ENCODE measurements around the gene MAN2A1. TPM values are rescaled to one million over a fixed set of nuclear protein-coding genes. Genes with fewer than 3 reads are reported as not detected.

Gene MAN2A1
- total and polyA plus RNA-seq, 10 donors: 9.5 to 84.8 (median 54.5) TPM

DNA sequence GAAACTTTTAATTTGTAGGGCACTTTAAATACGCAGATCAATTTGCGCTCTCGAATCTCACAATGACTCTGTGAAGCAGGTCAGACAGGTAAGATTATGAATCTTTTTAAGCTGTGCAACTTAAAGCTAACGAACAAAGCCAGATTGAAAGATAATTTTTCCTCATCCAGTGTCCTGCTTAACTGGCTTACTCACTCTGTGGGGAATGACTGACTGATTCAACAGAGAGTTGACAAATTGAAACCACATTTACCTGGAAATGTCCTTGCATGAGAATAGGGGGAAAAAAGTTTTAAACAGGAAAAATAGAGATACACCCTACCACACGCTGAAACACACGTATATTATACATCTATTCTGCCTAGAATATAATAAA lies 187.9 kb downstream of the MAN2A1 start:
- intact Hi-C loops (cut with DNase I; ENCODE audit: low total_unique reads): no loop called here

GRCh38 chr5:109878887-109879286 lies 189.2 kb downstream of the MAN2A1 start:
- Histone ChIP-seq H3K9me3 (no peaks in the 10 kb centered on the region), H3K27ac (no peak overlapping the region), H3K4me1 (no peaks in the 10 kb centered on the region), H3K4me3 (no peak overlapping the region), H3K27me3 (replicated peaks in 1 of 7) (no peaks in the 10 kb centered on the region), H3K36me3 (no peaks in the 10 kb centered on the region)
- DNase-seq: no peak
- TF ChIP-seq CTCF (IDR thresholded peaks at IDR 0.05 in 8 of 11, conservative IDR thresholded peaks at IDR 0.05 in 3 of 11) (no peak), POLR2A (IDR thresholded peaks at IDR 0.05) (no peak), POLR2AphosphoS5 (IDR thresholded peaks at IDR 0.05) (no peak)
- 88 to 98% (median 93%) methylated on average over 5 of the region's 5 CpGs for WGBS, 5 donors
- intact Hi-C loops (cut with DNase I; ENCODE audit: low total_unique reads): no loop called here

More for the DNA sequence above, 187.9 kb downstream of the MAN2A1 start:
- H3K27me3 ChIP-seq (replicated peaks in 1 of 7): no peaks in the 10 kb centered on the region
- H3K4me3 ChIP-seq: no peak overlapping the region
- WGBS, 5 donors: 92 to 95% (median 95%) methylated on average over 6 of the region's 6 CpGs
- no peak overlapping the region for H3K27ac ChIP-seq
- no peak for TF ChIP-seq POLR2AphosphoS5 (IDR thresholded peaks at IDR 0.05)
- TF ChIP-seq POLR2A (IDR thresholded peaks at IDR 0.05): no peak
- no peak for TF ChIP-seq CTCF (IDR thresholded peaks at IDR 0.05 in 8 of 11, conservative IDR thresholded peaks at IDR 0.05 in 3 of 11)
- no peaks in the 10 kb centered on the region for H3K36me3 ChIP-seq
- no peaks in the 10 kb centered on the region for H3K4me1 ChIP-seq
- H3K9me3 ChIP-seq: peaks cover 0 to 3% (median 0%) of the 10 kb centered on the region in 8 donors
- no peak for DNase-seq

DNA sequence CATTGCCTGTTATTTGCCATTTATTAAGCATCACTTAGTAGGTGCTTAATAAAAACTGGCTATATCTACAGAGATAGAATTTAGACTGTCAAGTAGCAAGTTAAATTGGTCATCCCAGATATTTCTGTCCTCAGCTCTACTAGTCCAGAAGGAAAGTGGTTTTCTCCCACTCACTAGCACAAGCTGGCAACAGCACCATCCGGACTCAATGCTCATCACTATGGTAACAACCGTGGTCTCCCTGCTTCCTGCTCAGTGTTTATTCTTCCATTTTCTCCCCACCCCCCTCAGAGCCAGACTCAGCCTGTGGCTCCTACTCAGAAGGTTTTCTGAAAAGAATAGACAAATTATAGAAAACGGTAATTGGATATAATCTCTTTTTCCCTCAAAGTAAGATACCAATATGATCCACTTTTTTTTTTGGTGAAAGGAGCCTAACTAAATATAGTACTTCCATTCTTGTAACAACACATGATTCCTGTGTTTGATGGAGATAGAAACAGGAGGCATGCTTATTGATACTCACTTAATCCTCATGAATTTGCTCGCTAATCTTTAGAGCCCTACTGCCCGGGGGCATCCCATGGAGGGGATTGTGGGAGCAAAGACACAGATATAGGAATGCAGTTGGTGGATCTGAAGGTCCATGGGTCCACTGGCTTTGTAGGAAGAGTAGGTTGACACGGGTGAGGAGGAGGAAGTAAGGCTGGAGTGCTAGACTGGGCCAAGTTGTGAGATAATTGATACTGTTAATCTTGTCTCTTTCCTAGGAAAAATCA lies 191.4 kb downstream of the MAN2A1 start:
- Histone ChIP-seq H3K27ac (no peak overlapping the region), H3K4me1 (no peaks in the 10 kb centered on the region), H3K36me3 (no peaks in the 10 kb centered on the region), H3K9me3 (peaks cover 0 to 6% (median 0%) of the 10 kb centered on the region in 8 donors), H3K27me3 (replicated peaks in 1 of 7) (no peaks in the 10 kb centered on the region), H3K4me3 (no peak overlapping the region)
- TF ChIP-seq CTCF (IDR thresholded peaks at IDR 0.05 in 8 of 11, conservative IDR thresholded peaks at IDR 0.05 in 3 of 11) (no peak), POLR2A (IDR thresholded peaks at IDR 0.05) (no peak), POLR2AphosphoS5 (IDR thresholded peaks at IDR 0.05) (no peak)
- 66 to 69% (median 68%) methylated on average over 6 of the region's 6 CpGs for WGBS, 5 donors
- intact Hi-C loops (cut with DNase I; ENCODE audit: low total_unique reads): no loop called here
- DNase-seq: no peak

- Histone ChIP-seq H3K36me3 (no peaks in the 10 kb centered on the region), H3K9me3 (peaks cover 0 to 6% (median 0%) of the 10 kb centered on the region in 8 donors), H3K4me3 (no peak overlapping the region), H3K27ac (no peak overlapping the region), H3K4me1 (no peaks in the 10 kb centered on the region), H3K27me3 (replicated peaks in 1 of 7) (no peaks in the 10 kb centered on the region)
- no peak for DNase-seq
- no peak for TF ChIP-seq CTCF (IDR thresholded peaks at IDR 0.05 in 8 of 11, conservative IDR thresholded peaks at IDR 0.05 in 3 of 11)
- no peak for TF ChIP-seq POLR2AphosphoS5 (IDR thresholded peaks at IDR 0.05)
- TF ChIP-seq POLR2A (IDR thresholded peaks at IDR 0.05): no peak
- intact Hi-C loops (cut with DNase I; ENCODE audit: low total_unique reads): no loop called here
Observed at GRCh38 chr5:109882546-109882945, 192.8 kb downstream of the MAN2A1 start.

Data from spleen (tissue), 11 donors.